HCT116 (cell line): ENCODE results near the gene UBE2E1. TPM values are rescaled to one million over a fixed set of nuclear protein-coding genes. Genes with fewer than 3 reads are reported as not detected.

ENCODE experiments used
- ATAC-seq: fragments of 200-7000 bp; cut with Tn5 transposase; 2 replicates; pipeline ENCODE4 v1.9.1; 2020; ENCODE audit warnings: mild to moderate bottlenecking, moderate library complexity
- BruUV-seq: library from RNA; stranded (reverse); fragments of 400-500 nt; replicated peaks from 2 replicates; lab custom pipeline; 2021; lab: Mats Ljungman, UMichigan
- CTCF ChIA-PET: fragments of 300-600 bp; sonication (Branson Sonifier 250); formaldehyde crosslinking; loops from one replicate; lab custom pipeline; 2021; ENCODE audit warnings: antibody characterized with exemption; lab: Charles Lee
- POLR2A ChIA-PET: fragments of 300-600, 350-600 bp; sonication (Branson Sonifier 250); formaldehyde crosslinking; loops from one replicate; lab custom pipeline; 2021; ENCODE audit warnings: antibody characterized with exemption; lab: Charles Lee
- RAD21 ChIA-PET, 2 experiments: fragments of 300-600 bp; sonication (Branson Sonifier 250); formaldehyde crosslinking; loops; one replicate each; lab custom pipeline; 2023; ENCODE audit warnings: low total read pairs in 2 of 2; ENCODE audit not compliant: uncharacterized antibody in 2 of 2, unreplicated experiment in 2 of 2, low non-redundant PET in 1 of 2; lab: Charles Lee
- DNase-seq: peaks from one replicate; pipeline ENCODE4 v3.0.0-alpha.2; 2010; ENCODE audit warnings: low read depth, low spot score
- H2AFZ ChIP-seq: fragments of 200-600 bp; shearing (Covaris generic), sonication (generic); 2 replicates; pipeline ENCODE4 v1.6.1; 2017; ENCODE audit warnings: low read depth, mixed run types, mixed read lengths, antibody characterized with exemption, low read length; ENCODE audit not compliant: poor library complexity, severe bottlenecking
- H3K27ac ChIP-seq: 2 replicates; pipeline ENCODE4 v1.5.1; 2012; ENCODE audit warnings: low read depth, low read length
- H3K27me3 ChIP-seq: fragments of 200-600 bp; sonication (generic); 2 replicates; pipeline ENCODE4 v1.6.1; 2016; ENCODE audit warnings: mixed run types, low read length, mixed read lengths; ENCODE audit not compliant: insufficient read depth
- H3K36me3 ChIP-seq, 2 experiments: fragments of 200-500 bp in 1 of 2; fragments of 200-600 bp in 1 of 2; sonication (Bioruptor generic) in 1 of 2; sonication (generic) in 1 of 2; 2 replicates each; pipeline versions ENCODE4 v1.5.1 to v1.6.1; 2014 to 2016; ENCODE audit warnings: low read length in 2 of 2, inconsistent platforms in 1 of 2, mixed read lengths in 1 of 2, mixed run types in 1 of 2; ENCODE audit not compliant: insufficient read depth in 2 of 2, control insufficient read depth in 1 of 2
- H3K4me1 ChIP-seq, 2 experiments: fragments of 200-600 bp in 1 of 2; sonication (generic) in 1 of 2; 2 replicates each; pipeline versions ENCODE4 v1.5.1 to v1.6.1; 2012 to 2017; ENCODE audit warnings: low read length in 2 of 2, inconsistent platforms in 1 of 2, mild to moderate bottlenecking in 1 of 2, mixed read lengths in 1 of 2, mixed run types in 1 of 2, moderate library complexity in 1 of 2; ENCODE audit not compliant: insufficient read depth in 2 of 2, control insufficient read depth in 1 of 2
- H3K4me2 ChIP-seq: fragments of 200-600 bp; sonication (generic); 2 replicates; pipeline ENCODE4 v1.6.1; 2017; ENCODE audit warnings: mixed run types, low read length, mixed read lengths
- H3K4me3 ChIP-seq, 2 experiments: fragments of 200-600 bp in 1 of 2; sonication (generic) in 1 of 2; replicated peaks in 1 of 2; 2 replicates each; pipeline ENCODE4 v1.5.1; 2011 to 2016; ENCODE audit warnings: low read length in 2 of 2, control low read depth in 1 of 2, low read depth in 1 of 2, mild to moderate bottlenecking in 1 of 2, mixed read lengths in 1 of 2, mixed run types in 1 of 2
- H3K79me2 ChIP-seq: fragments of 200-600 bp; sonication (generic); 2 replicates; pipeline ENCODE4 v1.6.1; 2017; ENCODE audit warnings: mild to moderate bottlenecking, mixed run types, low read length, moderate library complexity, mixed read lengths; ENCODE audit not compliant: insufficient read depth
- H3K9ac ChIP-seq: fragments of 200-600 bp; sonication (generic); 2 replicates; pipeline ENCODE4 v1.6.1; 2016; ENCODE audit warnings: low read length, mixed read lengths
- H3K9me2 ChIP-seq: fragments of 200-600 bp; sonication (generic), shearing (Covaris generic); 2 replicates; pipeline ENCODE4 v1.6.1; 2017; ENCODE audit warnings: mixed run types, mild to moderate bottlenecking, moderate library complexity; ENCODE audit not compliant: insufficient read depth
- H3K9me3 ChIP-seq, 2 experiments: fragments of 200-500 bp in 1 of 2; fragments of 200-600 bp in 1 of 2; sonication (Bioruptor generic) in 1 of 2; sonication (generic) in 1 of 2; 2 replicates each; pipeline ENCODE4 v1.6.1; 2014 to 2017; ENCODE audit warnings: low read length in 2 of 2, mixed read lengths in 2 of 2, inconsistent platforms in 1 of 2, low read depth in 1 of 2, mild to moderate bottlenecking in 1 of 2, mixed run types in 1 of 2, moderate library complexity in 1 of 2; ENCODE audit not compliant: control insufficient read depth in 1 of 2, insufficient read depth in 1 of 2
- H4K20me1 ChIP-seq: fragments of 200-600 bp; sonication (generic), shearing (Covaris generic); 2 replicates; pipeline ENCODE4 v1.6.1; 2017; ENCODE audit warnings: mixed run types, mild to moderate bottlenecking, moderate library complexity; ENCODE audit not compliant: insufficient read depth
- CBX3 ChIP-seq: IDR thresholded peaks from 2 replicates; pipeline ENCODE4 v1.6.1; 2012; ENCODE audit warnings: low read depth
- ELF1 ChIP-seq: IDR thresholded peaks from 2 replicates; pipeline ENCODE4 v1.6.1; 2012; ENCODE audit warnings: low read depth, borderline replicate concordance
- SP1 ChIP-seq: IDR thresholded peaks from 2 replicates; pipeline ENCODE4 v1.6.1; 2012; ENCODE audit warnings: low read depth
- TCF7L2 ChIP-seq: IDR thresholded peaks from 2 replicates; pipeline ENCODE4 v1.7.0; 2011; ENCODE audit warnings: borderline replicate concordance, inconsistent platforms; ENCODE audit not compliant: insufficient read depth, insufficient read length; ENCODE audit errors: extremely low read depth
- ZNF274 ChIP-seq: fragments of 200-500 bp; sonication (Bioruptor generic); IDR thresholded peaks from 2 replicates; pipeline ENCODE4 v1.6.1; 2014; ENCODE audit warnings: mild to moderate bottlenecking, low read depth, low read length, inconsistent platforms
- intact Hi-C: fragments of 100-400 bp; cut with micrococcal nuclease; formaldehyde crosslinking; loops from 2 replicates; pipeline ENCODE4 v1.10.0; 2022
- total RNA-seq: library from RNA; stranded (reverse); gene quantifications from one replicate; pipeline ENCODE4 v1.2.1, GENCODE V29; 2021; ENCODE audit not compliant: unreplicated experiment
- TF ChIP-seq, protein P1 (sequence below): IDR thresholded peaks from 2 replicates; pipeline ENCODE4 v1.6.1; 2012; ENCODE audit warnings: low read depth

The UBE2E1 gene
- total RNA-seq, 1 experiment from 2014 or later: 75.1 TPM

DNA sequence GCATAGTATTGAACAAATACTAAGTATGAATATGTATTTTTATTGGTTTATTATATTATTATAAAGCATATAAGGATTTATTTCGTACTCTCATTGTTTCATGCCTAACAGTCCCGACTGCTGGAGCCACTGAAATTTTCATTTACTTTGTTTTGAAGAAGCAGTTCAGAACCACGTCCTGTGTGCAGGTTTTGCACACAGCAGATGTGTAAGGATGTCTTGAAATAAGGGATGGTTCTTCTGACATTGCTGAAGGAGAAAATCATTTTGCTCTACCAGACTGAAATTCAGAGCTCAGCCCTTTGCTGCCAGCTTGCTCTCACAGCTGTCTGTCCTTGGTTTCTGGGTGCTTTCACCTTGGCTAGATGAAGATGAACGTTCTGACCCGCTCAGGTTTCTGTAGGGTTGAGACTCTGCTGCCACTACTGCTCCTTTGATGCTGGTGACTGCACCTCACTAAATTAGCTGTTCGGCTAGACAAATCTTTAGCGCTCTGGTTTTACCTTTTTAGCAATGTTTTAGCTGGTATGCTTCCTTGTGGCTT is 54.2 kb downstream of the UBE2E1 start:
- DNase-seq (no peak), ATAC-seq (no peak)
- Histone ChIP-seq H4K20me1 (no peaks in the 10 kb centered on the region), H3K9ac (no peak overlapping the region), H3K9me3 (no peaks in the 10 kb centered on the region), H3K27me3 (no peaks in the 10 kb centered on the region), H3K36me3 (no peaks in the 10 kb centered on the region), H3K9me2 (no peaks in the 10 kb centered on the region), H3K4me3 (no peak overlapping the region), H3K4me2 (no peak overlapping the region), H3K27ac (no peak overlapping the region), H2AFZ (no peak overlapping the region), H3K79me2 (peaks cover 31% of the 10 kb centered on the region), H3K4me1 (no peaks in the 10 kb centered on the region)
- ChIA-PET RAD21 (no interaction called here), POLR2A (interaction anchor here (1.6 kb wide), 1 partner anchor 57 kb away, joined by 5 read pairs; the partner anchor contains the start of genes NKIRAS1 and RPL15), CTCF (interaction anchor here (1.2 to 1.3 kb wide), 2 partner anchors 26 to 29 kb away, joined by 4 read pairs; no protein-coding TSS in a partner anchor)
- intact Hi-C loops: no loop called here
- TF ChIP-seq CBX3 (no peak), ZNF274 (no peak), ELF1 (no peak), TCF7L2 (no peak), SP1 (no peak)
- TF ChIP-seq, protein P1, sequence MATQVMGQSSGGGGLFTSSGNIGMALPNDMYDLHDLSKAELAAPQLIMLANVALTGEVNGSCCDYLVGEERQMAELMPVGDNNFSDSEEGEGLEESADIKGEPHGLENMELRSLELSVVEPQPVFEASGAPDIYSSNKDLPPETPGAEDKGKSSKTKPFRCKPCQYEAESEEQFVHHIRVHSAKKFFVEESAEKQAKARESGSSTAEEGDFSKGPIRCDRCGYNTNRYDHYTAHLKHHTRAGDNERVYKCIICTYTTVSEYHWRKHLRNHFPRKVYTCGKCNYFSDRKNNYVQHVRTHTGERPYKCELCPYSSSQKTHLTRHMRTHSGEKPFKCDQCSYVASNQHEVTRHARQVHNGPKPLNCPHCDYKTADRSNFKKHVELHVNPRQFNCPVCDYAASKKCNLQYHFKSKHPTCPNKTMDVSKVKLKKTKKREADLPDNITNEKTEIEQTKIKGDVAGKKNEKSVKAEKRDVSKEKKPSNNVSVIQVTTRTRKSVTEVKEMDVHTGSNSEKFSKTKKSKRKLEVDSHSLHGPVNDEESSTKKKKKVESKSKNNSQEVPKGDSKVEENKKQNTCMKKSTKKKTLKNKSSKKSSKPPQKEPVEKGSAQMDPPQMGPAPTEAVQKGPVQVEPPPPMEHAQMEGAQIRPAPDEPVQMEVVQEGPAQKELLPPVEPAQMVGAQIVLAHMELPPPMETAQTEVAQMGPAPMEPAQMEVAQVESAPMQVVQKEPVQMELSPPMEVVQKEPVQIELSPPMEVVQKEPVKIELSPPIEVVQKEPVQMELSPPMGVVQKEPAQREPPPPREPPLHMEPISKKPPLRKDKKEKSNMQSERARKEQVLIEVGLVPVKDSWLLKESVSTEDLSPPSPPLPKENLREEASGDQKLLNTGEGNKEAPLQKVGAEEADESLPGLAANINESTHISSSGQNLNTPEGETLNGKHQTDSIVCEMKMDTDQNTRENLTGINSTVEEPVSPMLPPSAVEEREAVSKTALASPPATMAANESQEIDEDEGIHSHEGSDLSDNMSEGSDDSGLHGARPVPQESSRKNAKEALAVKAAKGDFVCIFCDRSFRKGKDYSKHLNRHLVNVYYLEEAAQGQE: no peak
- BruUV-seq: no TSS peak
